Lower lobe of right lung (tissue), 2 donors: ENCODE results near the gene DST. TPM values are rescaled to one million over a fixed set of nuclear protein-coding genes. Genes with fewer than 3 reads are reported as not detected.
"Not testable (repeated sequence)": the region's sequence is repeated elsewhere in the genome, so short reads cannot be mapped to it uniquely, and the experiment has no call there.

Experiments
- ATAC-seq, 2 donors: fragments of 200-7000 bp; cut with Tn5 transposase; one replicate each; pipeline ENCODE4 v1.9.1; 2020 to 2022; ENCODE audit warnings: mild to moderate bottlenecking in 2 of 2, moderate library complexity in 2 of 2
- DNase-seq: peaks from one replicate; pipeline ENCODE4 v3.0.0-alpha.2; 2020
- H3K27ac ChIP-seq: fragments of 200-600 bp; one replicate; pipeline ENCODE4 v1.8.0; 2022
- H3K27me3 ChIP-seq: fragments of 200-600 bp; one replicate; pipeline ENCODE4 v1.8.0; 2022; ENCODE audit warnings: low read depth
- H3K36me3 ChIP-seq: fragments of 200-600 bp; one replicate; pipeline ENCODE4 v1.8.0; 2022; ENCODE audit warnings: mild to moderate bottlenecking
- H3K4me1 ChIP-seq: fragments of 200-600 bp; one replicate; pipeline ENCODE4 v1.8.0; 2022
- H3K4me3 ChIP-seq: fragments of 200-600 bp; one replicate; pipeline ENCODE4 v1.8.0; 2022; ENCODE audit warnings: mild to moderate bottlenecking
- H3K9me3 ChIP-seq: fragments of 200-600 bp; one replicate; pipeline ENCODE4 v1.8.0; 2022
- CTCF ChIP-seq: fragments of 200-600 bp; IDR thresholded peaks from one replicate; pipeline ENCODE4 v1.8.0; 2022; ENCODE audit warnings: antibody characterized with exemption, mild to moderate bottlenecking
- intact Hi-C: fragments of 100-400 bp; cut with DNase I; formaldehyde crosslinking; loops from one replicate; pipeline ENCODE4 v1.11.0; 2022
- total RNA-seq: library from RNA; stranded (reverse); fragmentation: NEBNext Ultra II Directional; extraction: Animal tissue kit (Norgen Biotek cat#: 25700); gene quantifications from one replicate; pipeline ENCODE4 v1.2.1, GENCODE V29; 2021
- donor health status: DM: no; HTN: yes; CAD: no; lungs with severe emphysema.

Gene DST
- total RNA-seq, 1 donor from 2014 or later: 327 TPM

- peaks cover 5% of the 10 kb centered on the region for H3K4me1 ChIP-seq
- TF ChIP-seq CTCF: no peak
- ATAC-seq (peak in 1 of 2 donors; percentile 21), DNase-seq (no peak)
- intact Hi-C loops: no loop called here
- H3K4me3 ChIP-seq: no peak overlapping the region
- no peaks in the 10 kb centered on the region for H3K9me3 ChIP-seq
- H3K27me3 ChIP-seq: no peaks in the 10 kb centered on the region
- no peaks in the 10 kb centered on the region for H3K36me3 ChIP-seq
- H3K27ac ChIP-seq: no peak overlapping the region
Observed at GRCh38 chr6:56664029-56664428, 21.3 kb upstream of the DST start.

GRCh38 chr6:56663344-56663743 lies 20.7 kb upstream of the DST start:
- no peak overlapping the region for H3K27ac ChIP-seq
- no peak for DNase-seq
- H3K36me3 ChIP-seq: no peaks in the 10 kb centered on the region
- H3K9me3 ChIP-seq: no peaks in the 10 kb centered on the region
- H3K4me1 ChIP-seq: peaks cover 5% of the 10 kb centered on the region
- TF ChIP-seq CTCF: no peak
- no peak for ATAC-seq
- H3K4me3 ChIP-seq: no peak overlapping the region
- intact Hi-C loops: no loop called here
- H3K27me3 ChIP-seq: no peaks in the 10 kb centered on the region

GRCh38 chr6:56661338-56661737 lies 18.6 kb upstream of the DST start:
- H3K27ac ChIP-seq, intact Hi-C loops, H3K27me3 ChIP-seq, DNase-seq, H3K4me1 ChIP-seq, H3K36me3 ChIP-seq, ATAC-seq, H3K9me3 ChIP-seq, H3K4me3 ChIP-seq: not testable (repeated sequence)

GRCh38 chr6:56660381-56660730 lies 17.7 kb upstream of the DST start:
- no peak for ATAC-seq
- no peak for DNase-seq
- Histone ChIP-seq H3K36me3 (no peaks in the 10 kb centered on the region), H3K4me3 (no peak overlapping the region), H3K4me1 (peaks cover 14% of the 10 kb centered on the region), H3K27me3 (no peaks in the 10 kb centered on the region), H3K9me3 (no peaks in the 10 kb centered on the region), H3K27ac (no peak overlapping the region)
- TF ChIP-seq CTCF: no peak
- intact Hi-C loops: no loop called here

GRCh38 chr6:56659721-56660380 lies 17.2 kb upstream of the DST start:
- no peak for ATAC-seq
- no peak overlapping the region for H3K27ac ChIP-seq
- no peak for TF ChIP-seq CTCF
- H3K36me3 ChIP-seq: no peaks in the 10 kb centered on the region
- H3K4me1 ChIP-seq: peaks cover 17% of the 10 kb centered on the region
- H3K4me3 ChIP-seq: no peak overlapping the region
- H3K9me3 ChIP-seq: no peaks in the 10 kb centered on the region
- no peaks in the 10 kb centered on the region for H3K27me3 ChIP-seq
- intact Hi-C loops: no loop called here
- DNase-seq: no peak

GRCh38 chr6:56658326-56658725 lies 15.6 kb upstream of the DST start:
- no peaks in the 10 kb centered on the region for H3K36me3 ChIP-seq
- H3K4me1 ChIP-seq: peaks cover 12% of the 10 kb centered on the region
- TF ChIP-seq CTCF: no peak
- H3K4me3 ChIP-seq: no peak overlapping the region
- no peak overlapping the region for H3K27ac ChIP-seq
- no peak for ATAC-seq
- intact Hi-C loops: no loop called here
- no peak for DNase-seq
- no peaks in the 10 kb centered on the region for H3K27me3 ChIP-seq
- no peaks in the 10 kb centered on the region for H3K9me3 ChIP-seq
